A549 (cell line): ENCODE data around the gene TRMT2A. TPM values are rescaled to one million over a fixed set of nuclear protein-coding genes. Genes with fewer than 3 reads are reported as not detected.

Experiments
- ATAC-seq, 2 experiments: fragments of 200-7000 bp in 1 of 2; fragments of >200 bp in 1 of 2; cut with Nextera tagmentation in 1 of 2; cut with Tn5 transposase in 1 of 2; 3 replicates each; pipeline versions ENCODE4 v1.8.0 to v1.9.1; 2018 to 2020; ENCODE audit warnings: mild to moderate bottlenecking in 1 of 2, moderate library complexity in 1 of 2
- CTCF ChIA-PET: fragments of 300-600 bp; sonication (Branson Sonifier 250); formaldehyde crosslinking; extraction: SDS; loops from one replicate; lab custom pipeline; 2021; ENCODE audit warnings: antibody characterized with exemption, inconsistent platforms; lab: Yijun Ruan, JAX
- POLR2A ChIA-PET: fragments of 350-600 bp; formaldehyde crosslinking; extraction: SDS; loops from one replicate; lab custom pipeline; 2021; ENCODE audit warnings: antibody characterized with exemption, inconsistent platforms; lab: Yijun Ruan, JAX
- DNase-seq, 2 experiments: peaks; one replicate each; pipeline versions ENCODE4 v3.0.0 to v3.0.0-alpha.2; 2011 to 2016; ENCODE audit warnings: low read depth in 1 of 2, low spot score in 1 of 2
- FAIRE-seq: peaks from 2 replicates; lab custom pipeline; 2011; peaks lifted over from hg19 to GRCh38; lab: Jason Lieb, UNC
- H3K27ac ChIP-seq, 2 experiments: fragments of >200 bp; sonication (Bioruptor Twin); formaldehyde crosslinking; 3 replicates each; pipeline ENCODE4 v1.5.1; 2016 to 2017
- H3K4me1 ChIP-seq: fragments of >200 bp; sonication (Bioruptor Twin); formaldehyde crosslinking; 3 replicates; pipeline ENCODE4 v1.6.1; 2016
- H3K4me2 ChIP-seq: fragments of >200 bp; sonication (Bioruptor Twin); formaldehyde crosslinking; 3 replicates; pipeline ENCODE4 v1.6.1; 2016
- H3K4me3 ChIP-seq: fragments of >200 bp; sonication (Bioruptor Twin); formaldehyde crosslinking; 3 replicates; pipeline ENCODE4 v1.5.1; 2016
- H3K9me3 ChIP-seq: fragments of >200 bp; sonication (Bioruptor Twin); formaldehyde crosslinking; 3 replicates; pipeline ENCODE4 v1.6.1; 2016
- BHLHE40 ChIP-seq: IDR thresholded peaks from 2 replicates; pipeline ENCODE4 v1.6.1; 2012; ENCODE audit warnings: low read depth, low read length, inconsistent platforms
- CBX2 ChIP-seq: fragments of 200-600 bp; sonication (generic); IDR thresholded peaks from 2 replicates; pipeline ENCODE4 v1.6.1; 2016; ENCODE audit warnings: low read depth, mild to moderate bottlenecking, borderline replicate concordance
- CBX8 ChIP-seq: fragments of 200-600 bp; sonication (generic); IDR thresholded peaks from 2 replicates; pipeline ENCODE4 v1.6.1; 2016
- CHD2 ChIP-seq: fragments of 150-350 bp; IDR thresholded peaks from 2 replicates; pipeline ENCODE4 v1.6.1; 2014; ENCODE audit warnings: low read length; ENCODE audit not compliant: partially characterized antibody
- CHD4 ChIP-seq: fragments of 200-600 bp; sonication (generic); IDR thresholded peaks from 2 replicates; pipeline ENCODE4 v1.6.1; 2016; ENCODE audit warnings: antibody characterized with exemption, mild to moderate bottlenecking, borderline replicate concordance
- EHF ChIP-seq: fragments of 250-450 bp; sonication (Bioruptor Pico); IDR thresholded peaks from 2 replicates; pipeline ENCODE4 v1.5.0; 2020; ENCODE audit warnings: mild to moderate bottlenecking
- FOSB ChIP-seq: fragments of 250-450 bp; sonication (Bioruptor Pico); IDR thresholded peaks from 2 replicates; pipeline ENCODE4 v1.5.0; 2020; ENCODE audit warnings: mild to moderate bottlenecking, moderate library complexity
- GATA3 ChIP-seq: IDR thresholded peaks from 2 replicates; pipeline ENCODE4 v1.6.1; 2012; ENCODE audit warnings: borderline replicate concordance
- JUNB ChIP-seq: fragments of >200 bp; sonication (Bioruptor Twin); formaldehyde crosslinking; IDR thresholded peaks from 2 replicates; pipeline ENCODE4 v1.6.1; 2016
- KDM5A ChIP-seq: fragments of 200-600 bp; sonication (generic); IDR thresholded peaks from 2 replicates; pipeline ENCODE4 v1.6.1; 2016; ENCODE audit warnings: antibody characterized with exemption, mild to moderate bottlenecking
- NPAS2 ChIP-seq: fragments of 250-450 bp; sonication (Bioruptor Pico); IDR thresholded peaks from 2 replicates; pipeline ENCODE4 v1.8.0; 2022; ENCODE audit warnings: mild to moderate bottlenecking, moderate library complexity, borderline replicate concordance
- PHF8 ChIP-seq: fragments of 200-600 bp; sonication (generic); IDR thresholded peaks from 2 replicates; pipeline ENCODE4 v1.6.1; 2016; ENCODE audit warnings: low read depth, mild to moderate bottlenecking, antibody characterized with exemption, moderate library complexity, borderline replicate concordance
- RAD21 ChIP-seq, 2 experiments: fragments of >200 bp in 1 of 2; sonication (Bioruptor Twin) in 1 of 2; formaldehyde crosslinking in 1 of 2; IDR thresholded peaks in 1 of 2; conservative IDR thresholded peaks in 1 of 2; 2 replicates in 1 of 2; 3 replicates in 1 of 2; pipeline ENCODE4 v1.6.1; 2012 to 2018; ENCODE audit warnings: inconsistent platforms in 1 of 2
- RCOR1 ChIP-seq: fragments of 150-350 bp; IDR thresholded peaks from 2 replicates; pipeline ENCODE4 v1.6.1; 2014; ENCODE audit warnings: antibody characterized with exemption, low read length, low read depth
- RFX5 ChIP-seq: fragments of 450-650 bp; IDR thresholded peaks from 2 replicates; pipeline ENCODE4 v1.7.1; 2014; ENCODE audit warnings: antibody characterized with exemption, mild to moderate bottlenecking, moderate library complexity
- TP53 ChIP-seq: fragments of 250-450 bp; sonication (Bioruptor Pico); IDR thresholded peaks from 2 replicates; pipeline ENCODE4 v1.5.0; 2021; ENCODE audit warnings: mild to moderate bottlenecking, moderate library complexity
- ZNF302 ChIP-seq: fragments of 250-450 bp; sonication (Bioruptor Pico); IDR thresholded peaks from 2 replicates; pipeline ENCODE4 v1.9.0; 2021; ENCODE audit warnings: inconsistent platforms, mild to moderate bottlenecking, moderate library complexity
- WGBS: methylation state at CpG from one replicate; pipeline ENCODE4 v1.1.6; 2017; ENCODE audit errors: missing lambda C conversion rate; 5-methylcytosine and 5-hydroxymethylcytosine counted together
- polyA plus RNA-seq, 4 experiments: library from polyadenylated mRNA; depleted of rRNA in 3 of 4; stranded (reverse); fragments of >200 nt; fragmentation: RNase III in 1 of 4; extraction: RNeasy Plus Mini Kit Qiagen cat#74134 plus additional on column Dnase treatment in 1 of 4; gene quantifications; 2 replicates in 3 of 4; 3 replicates in 1 of 4; pipeline ENCODE4 v1.2.3, GENCODE V29; 2011 to 2017
- TF ChIP-seq, protein P1 (sequence below): IDR thresholded peaks from 2 replicates; pipeline ENCODE4 v1.6.1; 2012
- TF ChIP-seq, protein P2 (sequence below): IDR thresholded peaks from 2 replicates; pipeline ENCODE4 v1.6.1; 2012
- TF ChIP-seq, protein P3 (sequence below): fragments of 250-450 bp; sonication (Bioruptor Pico); IDR thresholded peaks from 2 replicates; pipeline ENCODE4 v1.5.0; 2021; ENCODE audit warnings: mild to moderate bottlenecking, moderate library complexity, borderline replicate concordance
- TF ChIP-seq, protein P4 (sequence below): fragments of >200 bp; sonication (Bioruptor Twin); formaldehyde crosslinking; IDR thresholded peaks from 3 replicates; pipeline ENCODE4 v1.5.1; 2016
- TF ChIP-seq, protein P5 (sequence below): fragments of 450-650 bp; IDR thresholded peaks from 2 replicates; pipeline ENCODE4 v1.6.1; 2014; ENCODE audit warnings: antibody characterized with exemption
- TF ChIP-seq, protein P6 (sequence below): IDR thresholded peaks from 2 replicates; pipeline ENCODE4 v1.6.1; 2012; ENCODE audit warnings: low read depth, borderline replicate concordance
- TF ChIP-seq, protein P7 (sequence below): fragments of >200 bp; sonication (Bioruptor Twin); formaldehyde crosslinking; IDR thresholded peaks from 2 replicates; pipeline ENCODE4 v1.6.1; 2016

The TRMT2A gene
- polyA plus RNA-seq, 2 of the 4 experiments (the other 2 are of a cell fraction), result 12.3 to 28.8 TPM

DNA sequence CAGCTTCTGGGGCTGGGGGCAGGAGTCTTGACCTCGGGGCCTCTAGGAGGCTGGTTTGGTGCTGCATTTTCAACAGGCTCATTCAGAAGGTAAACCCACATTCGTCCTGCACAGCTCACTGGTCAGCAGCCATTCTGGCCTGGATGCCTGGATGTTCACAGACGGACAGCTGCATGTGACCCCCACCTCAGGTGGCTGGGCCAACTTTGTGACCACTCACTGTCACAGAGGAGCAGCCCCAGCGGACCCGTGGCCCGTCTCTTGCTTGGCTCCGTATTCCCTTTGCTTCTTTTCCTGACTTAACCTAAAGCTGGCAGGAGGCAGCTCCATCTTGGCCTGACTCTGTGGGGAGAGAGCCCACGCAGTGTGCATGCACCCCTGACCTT is 28.8 kb downstream of the TRMT2A start:
- Histone ChIP-seq H3K9me3 (no peaks in the 10 kb centered on the region), H3K27ac (no peak overlapping the region), H3K4me3 (no peak overlapping the region), H3K4me1 (no peaks in the 10 kb centered on the region; the same call in 2 of the 3 replicates), H3K4me2 (no peak overlapping the region)
- no peak for ATAC-seq
- ChIA-PET CTCF (interaction anchor here (0.8 kb wide), 1 partner anchor 8 kb away, joined by 3 read pairs; no protein-coding TSS in a partner anchor), POLR2A (no interaction called here)
- TF ChIP-seq BHLHE40, result no peak
- TF ChIP-seq CBX8, result no peak
- TF ChIP-seq, protein P1, sequence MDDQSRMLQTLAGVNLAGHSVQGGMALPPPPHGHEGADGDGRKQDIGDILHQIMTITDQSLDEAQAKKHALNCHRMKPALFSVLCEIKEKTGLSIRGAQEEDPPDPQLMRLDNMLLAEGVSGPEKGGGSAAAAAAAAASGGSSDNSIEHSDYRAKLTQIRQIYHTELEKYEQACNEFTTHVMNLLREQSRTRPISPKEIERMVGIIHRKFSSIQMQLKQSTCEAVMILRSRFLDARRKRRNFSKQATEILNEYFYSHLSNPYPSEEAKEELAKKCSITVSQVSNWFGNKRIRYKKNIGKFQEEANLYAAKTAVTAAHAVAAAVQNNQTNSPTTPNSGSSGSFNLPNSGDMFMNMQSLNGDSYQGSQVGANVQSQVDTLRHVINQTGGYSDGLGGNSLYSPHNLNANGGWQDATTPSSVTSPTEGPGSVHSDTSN, result no peak
- no peak for TF ChIP-seq FOSB
- no peak for TF ChIP-seq EHF (CRISPR knock-in tag)
- no peak for TF ChIP-seq CHD4
- TF ChIP-seq KDM5A, result no peak
- TF ChIP-seq PHF8, result no peak
- TF ChIP-seq GATA3, result no peak
- no peak for TF ChIP-seq CHD2
- TF ChIP-seq, protein P2, sequence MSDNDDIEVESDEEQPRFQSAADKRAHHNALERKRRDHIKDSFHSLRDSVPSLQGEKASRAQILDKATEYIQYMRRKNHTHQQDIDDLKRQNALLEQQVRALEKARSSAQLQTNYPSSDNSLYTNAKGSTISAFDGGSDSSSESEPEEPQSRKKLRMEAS, result no peak
- no peak for TF ChIP-seq JUNB
- no peak for TF ChIP-seq TP53 (CRISPR knock-in tag)
- no peak for TF ChIP-seq RAD21 (conservative IDR thresholded peaks at IDR 0.05 in 1 of 2, IDR thresholded peaks at IDR 0.05 in 1 of 2)
- TF ChIP-seq, protein P3, sequence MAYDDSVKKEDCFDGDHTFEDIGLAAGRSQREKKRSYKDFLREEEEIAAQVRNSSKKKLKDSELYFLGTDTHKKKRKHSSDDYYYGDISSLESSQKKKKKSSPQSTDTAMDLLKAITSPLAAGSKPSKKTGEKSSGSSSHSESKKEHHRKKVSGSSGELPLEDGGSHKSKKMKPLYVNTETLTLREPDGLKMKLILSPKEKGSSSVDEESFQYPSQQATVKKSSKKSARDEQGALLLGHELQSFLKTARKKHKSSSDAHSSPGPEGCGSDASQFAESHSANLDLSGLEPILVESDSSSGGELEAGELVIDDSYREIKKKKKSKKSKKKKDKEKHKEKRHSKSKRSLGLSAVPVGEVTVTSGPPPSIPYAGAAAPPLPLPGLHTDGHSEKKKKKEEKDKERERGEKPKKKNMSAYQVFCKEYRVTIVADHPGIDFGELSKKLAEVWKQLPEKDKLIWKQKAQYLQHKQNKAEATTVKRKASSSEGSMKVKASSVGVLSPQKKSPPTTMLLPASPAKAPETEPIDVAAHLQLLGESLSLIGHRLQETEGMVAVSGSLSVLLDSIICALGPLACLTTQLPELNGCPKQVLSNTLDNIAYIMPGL (CRISPR knock-in tag), result no peak
- no peak for TF ChIP-seq NPAS2 (CRISPR knock-in tag)
- FAIRE-seq, result no peak
- DNase-seq, result no peak
- WGBS, result 97% methylated on average over 2 of the region's 8 CpGs

DNA sequence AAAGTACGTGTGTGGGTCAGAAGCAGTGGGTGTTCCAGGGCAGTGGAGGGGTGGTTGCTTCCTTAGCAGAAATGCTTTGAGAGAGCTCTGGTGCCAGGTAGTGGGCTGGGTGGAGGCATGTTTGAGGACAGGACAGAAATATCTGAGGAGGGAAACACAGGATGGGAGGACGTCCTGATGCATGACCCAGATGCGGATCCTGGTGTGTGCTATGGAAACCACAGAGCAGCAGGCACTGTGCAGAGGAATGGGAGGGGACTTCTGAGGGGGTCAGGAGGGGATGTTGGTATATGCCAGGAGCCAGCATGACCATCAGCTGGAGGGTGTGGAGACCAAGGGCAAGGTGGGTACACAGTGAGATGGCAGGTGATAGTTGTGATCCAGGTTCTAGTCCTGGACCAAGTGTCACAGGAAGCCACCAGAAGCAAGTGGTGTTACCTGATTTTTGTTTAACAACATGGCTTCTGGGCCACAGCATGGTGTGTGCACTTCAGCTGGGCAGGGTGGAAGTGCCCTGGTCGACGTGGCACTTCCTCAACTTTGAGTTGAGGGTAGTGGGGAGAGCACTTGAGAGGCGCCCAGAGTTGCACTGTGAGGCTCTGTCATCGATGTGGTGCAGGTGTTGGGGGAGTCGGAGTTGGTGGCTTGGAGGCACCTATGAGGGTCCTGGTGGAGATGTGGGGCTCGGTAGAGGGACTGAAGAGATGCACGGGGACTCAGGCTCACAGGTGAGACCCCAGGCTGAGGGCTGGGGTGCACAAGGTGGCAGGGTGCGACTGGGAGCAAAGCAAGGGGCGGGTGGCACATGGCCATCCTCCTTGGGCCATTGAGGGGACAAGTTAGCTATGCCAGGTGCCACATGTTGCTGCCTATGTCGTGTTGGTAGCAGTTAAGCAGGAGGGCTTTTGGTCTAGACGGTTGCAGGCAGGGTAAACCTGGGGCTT is 29.4 kb downstream of the TRMT2A start:
- no peak for TF ChIP-seq CBX2
- ChIA-PET POLR2A (no interaction called here), CTCF (interaction anchor here (0.8 kb wide), 1 partner anchor 9 kb away, joined by 3 read pairs; no protein-coding TSS in a partner anchor)
- FAIRE-seq (no peak), ATAC-seq (no peak), DNase-seq (no peak)
- Histone ChIP-seq H3K27ac (no peak overlapping the region), H3K9me3 (no peaks in the 10 kb centered on the region), H3K4me2 (no peak overlapping the region), H3K4me3 (no peak overlapping the region), H3K4me1 (peaks cover 3% of the 10 kb centered on the region; the same call in 1 of the 3 replicates)
- 88% methylated on average over 10 of the region's 14 CpGs for WGBS

DNA sequence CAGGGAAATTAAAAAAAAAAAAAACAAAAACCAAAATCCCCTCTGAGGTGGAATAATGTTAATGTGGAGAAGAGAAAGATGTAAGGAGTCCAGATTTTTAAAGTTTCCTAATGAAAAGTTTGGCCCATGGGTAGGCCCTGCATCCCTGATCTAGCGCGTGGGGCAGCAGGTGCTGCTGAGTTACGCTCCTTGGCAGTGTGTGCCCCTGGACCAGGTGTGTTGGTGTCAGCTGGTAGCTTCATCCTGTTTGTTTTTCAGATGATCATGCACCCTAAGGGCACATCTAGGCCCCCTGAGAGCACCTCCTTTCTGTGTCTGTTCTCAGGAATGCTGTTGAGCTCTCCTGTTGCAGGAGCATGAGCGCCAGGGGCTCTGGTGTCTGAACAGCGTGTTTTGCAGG is 30.3 kb downstream of the TRMT2A start:
- no peak for ATAC-seq
- Histone ChIP-seq H3K4me3 (no peak overlapping the region), H3K4me2 (no peak overlapping the region), H3K4me1 (peaks cover 10% of the 10 kb centered on the region; the same call in 2 of the 3 replicates), H3K27ac (no peak overlapping the region), H3K9me3 (no peaks in the 10 kb centered on the region)
- CTCF ChIA-PET, result interaction anchor here (1.1 kb wide), 1 partner anchor 116 kb away, joined by 3 read pairs; no protein-coding TSS in a partner anchor
- DNase-seq, result no peak
- FAIRE-seq, result no peak
- WGBS, result 99% methylated on average over 5 of the region's 5 CpGs
- POLR2A ChIA-PET, result no interaction called here
- no peak for TF ChIP-seq RCOR1
- no peak for TF ChIP-seq CBX8
- TF ChIP-seq, protein P4, sequence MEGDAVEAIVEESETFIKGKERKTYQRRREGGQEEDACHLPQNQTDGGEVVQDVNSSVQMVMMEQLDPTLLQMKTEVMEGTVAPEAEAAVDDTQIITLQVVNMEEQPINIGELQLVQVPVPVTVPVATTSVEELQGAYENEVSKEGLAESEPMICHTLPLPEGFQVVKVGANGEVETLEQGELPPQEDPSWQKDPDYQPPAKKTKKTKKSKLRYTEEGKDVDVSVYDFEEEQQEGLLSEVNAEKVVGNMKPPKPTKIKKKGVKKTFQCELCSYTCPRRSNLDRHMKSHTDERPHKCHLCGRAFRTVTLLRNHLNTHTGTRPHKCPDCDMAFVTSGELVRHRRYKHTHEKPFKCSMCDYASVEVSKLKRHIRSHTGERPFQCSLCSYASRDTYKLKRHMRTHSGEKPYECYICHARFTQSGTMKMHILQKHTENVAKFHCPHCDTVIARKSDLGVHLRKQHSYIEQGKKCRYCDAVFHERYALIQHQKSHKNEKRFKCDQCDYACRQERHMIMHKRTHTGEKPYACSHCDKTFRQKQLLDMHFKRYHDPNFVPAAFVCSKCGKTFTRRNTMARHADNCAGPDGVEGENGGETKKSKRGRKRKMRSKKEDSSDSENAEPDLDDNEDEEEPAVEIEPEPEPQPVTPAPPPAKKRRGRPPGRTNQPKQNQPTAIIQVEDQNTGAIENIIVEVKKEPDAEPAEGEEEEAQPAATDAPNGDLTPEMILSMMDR, result no peak
- TF ChIP-seq RAD21 (conservative IDR thresholded peaks at IDR 0.05 in 1 of 2, IDR thresholded peaks at IDR 0.05 in 1 of 2), result no peak
- TF ChIP-seq BHLHE40, result no peak
- TF ChIP-seq, protein P5, sequence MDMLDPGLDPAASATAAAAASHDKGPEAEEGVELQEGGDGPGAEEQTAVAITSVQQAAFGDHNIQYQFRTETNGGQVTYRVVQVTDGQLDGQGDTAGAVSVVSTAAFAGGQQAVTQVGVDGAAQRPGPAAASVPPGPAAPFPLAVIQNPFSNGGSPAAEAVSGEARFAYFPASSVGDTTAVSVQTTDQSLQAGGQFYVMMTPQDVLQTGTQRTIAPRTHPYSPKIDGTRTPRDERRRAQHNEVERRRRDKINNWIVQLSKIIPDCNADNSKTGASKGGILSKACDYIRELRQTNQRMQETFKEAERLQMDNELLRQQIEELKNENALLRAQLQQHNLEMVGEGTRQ, result no peak
- no peak for TF ChIP-seq RFX5
- TF ChIP-seq ZNF302 (CRISPR knock-in tag), result no peak
- TF ChIP-seq, protein P6, sequence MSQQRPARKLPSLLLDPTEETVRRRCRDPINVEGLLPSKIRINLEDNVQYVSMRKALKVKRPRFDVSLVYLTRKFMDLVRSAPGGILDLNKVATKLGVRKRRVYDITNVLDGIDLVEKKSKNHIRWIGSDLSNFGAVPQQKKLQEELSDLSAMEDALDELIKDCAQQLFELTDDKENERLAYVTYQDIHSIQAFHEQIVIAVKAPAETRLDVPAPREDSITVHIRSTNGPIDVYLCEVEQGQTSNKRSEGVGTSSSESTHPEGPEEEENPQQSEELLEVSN, result no peak
- TF ChIP-seq, protein P7, sequence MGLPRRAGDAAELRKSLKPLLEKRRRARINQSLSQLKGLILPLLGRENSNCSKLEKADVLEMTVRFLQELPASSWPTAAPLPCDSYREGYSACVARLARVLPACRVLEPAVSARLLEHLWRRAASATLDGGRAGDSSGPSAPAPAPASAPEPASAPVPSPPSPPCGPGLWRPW, result no peak
- no peak for TF ChIP-seq GATA3
- TF ChIP-seq, all 56 proteins: peak for 0
